Coronary artery (tissue), 2 donors: Measurements from ENCODE around the gene HNRNPU.

Experiments
- DNase-seq: peaks from one replicate; pipeline ENCODE4 v3.0.0-alpha.2; 2017; ENCODE audit warnings: low spot score
- H3K27ac ChIP-seq, 2 donors: fragments of 200-600 bp; sonication (generic); one replicate each; pipeline ENCODE4 v1.5.1; 2016 to 2019
- H3K4me3 ChIP-seq: fragments of 200-600 bp; sonication (generic); 2 replicates; pipeline ENCODE4 v1.5.1; 2016; ENCODE audit warnings: mild to moderate bottlenecking, moderate library complexity
- TF ChIP-seq, protein P1 (sequence below): fragments of 200-600 bp; sonication (generic); IDR thresholded peaks from one replicate; pipeline ENCODE4 v1.5.1; 2019; ENCODE audit warnings: antibody characterized with exemption

HNRNPU gene

DNA sequence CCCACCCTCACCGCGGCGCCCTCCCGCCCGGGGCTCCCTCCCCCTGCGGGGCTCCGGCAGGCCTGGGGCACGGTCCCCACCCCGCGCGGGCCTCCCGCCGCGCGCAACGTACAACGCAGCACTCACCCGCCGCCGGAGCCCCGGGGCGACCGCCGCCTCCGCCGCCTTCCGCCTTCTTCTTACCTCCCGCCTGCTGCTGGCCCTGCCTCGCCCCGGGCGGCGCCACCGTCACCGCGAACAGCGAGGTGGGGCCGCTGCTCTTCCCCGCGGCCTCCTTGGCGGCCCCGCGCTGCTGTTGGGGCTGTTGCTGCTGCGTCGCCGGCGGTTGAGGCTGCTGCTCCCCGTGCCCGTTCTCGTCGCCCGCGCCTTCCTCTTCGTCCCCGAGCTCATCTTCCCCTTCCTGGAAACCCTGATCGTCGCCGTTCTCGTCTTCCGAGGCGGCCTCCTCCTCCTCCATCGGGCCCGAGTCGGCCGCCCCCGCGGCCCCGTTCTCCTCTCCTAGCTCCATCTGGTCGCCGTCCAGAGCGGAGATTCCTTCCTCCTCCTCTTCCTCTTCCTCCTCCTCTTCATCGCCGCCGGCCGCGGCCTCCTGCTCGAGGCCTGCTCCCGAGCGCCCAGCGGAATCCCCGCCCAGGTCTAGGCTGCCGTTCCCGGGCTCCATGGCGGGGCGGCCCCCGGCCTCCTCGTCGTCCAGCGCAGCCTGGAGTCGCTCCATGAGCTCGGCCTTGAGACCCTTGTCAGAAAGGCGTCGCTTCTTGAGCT is 671 bp downstream of the HNRNPU start:
- TF ChIP-seq, protein P1, sequence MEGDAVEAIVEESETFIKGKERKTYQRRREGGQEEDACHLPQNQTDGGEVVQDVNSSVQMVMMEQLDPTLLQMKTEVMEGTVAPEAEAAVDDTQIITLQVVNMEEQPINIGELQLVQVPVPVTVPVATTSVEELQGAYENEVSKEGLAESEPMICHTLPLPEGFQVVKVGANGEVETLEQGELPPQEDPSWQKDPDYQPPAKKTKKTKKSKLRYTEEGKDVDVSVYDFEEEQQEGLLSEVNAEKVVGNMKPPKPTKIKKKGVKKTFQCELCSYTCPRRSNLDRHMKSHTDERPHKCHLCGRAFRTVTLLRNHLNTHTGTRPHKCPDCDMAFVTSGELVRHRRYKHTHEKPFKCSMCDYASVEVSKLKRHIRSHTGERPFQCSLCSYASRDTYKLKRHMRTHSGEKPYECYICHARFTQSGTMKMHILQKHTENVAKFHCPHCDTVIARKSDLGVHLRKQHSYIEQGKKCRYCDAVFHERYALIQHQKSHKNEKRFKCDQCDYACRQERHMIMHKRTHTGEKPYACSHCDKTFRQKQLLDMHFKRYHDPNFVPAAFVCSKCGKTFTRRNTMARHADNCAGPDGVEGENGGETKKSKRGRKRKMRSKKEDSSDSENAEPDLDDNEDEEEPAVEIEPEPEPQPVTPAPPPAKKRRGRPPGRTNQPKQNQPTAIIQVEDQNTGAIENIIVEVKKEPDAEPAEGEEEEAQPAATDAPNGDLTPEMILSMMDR: no peak
- peak; percentile 78 for DNase-seq
- peak overlapping the region; percentile 100 for H3K27ac ChIP-seq

DNA sequence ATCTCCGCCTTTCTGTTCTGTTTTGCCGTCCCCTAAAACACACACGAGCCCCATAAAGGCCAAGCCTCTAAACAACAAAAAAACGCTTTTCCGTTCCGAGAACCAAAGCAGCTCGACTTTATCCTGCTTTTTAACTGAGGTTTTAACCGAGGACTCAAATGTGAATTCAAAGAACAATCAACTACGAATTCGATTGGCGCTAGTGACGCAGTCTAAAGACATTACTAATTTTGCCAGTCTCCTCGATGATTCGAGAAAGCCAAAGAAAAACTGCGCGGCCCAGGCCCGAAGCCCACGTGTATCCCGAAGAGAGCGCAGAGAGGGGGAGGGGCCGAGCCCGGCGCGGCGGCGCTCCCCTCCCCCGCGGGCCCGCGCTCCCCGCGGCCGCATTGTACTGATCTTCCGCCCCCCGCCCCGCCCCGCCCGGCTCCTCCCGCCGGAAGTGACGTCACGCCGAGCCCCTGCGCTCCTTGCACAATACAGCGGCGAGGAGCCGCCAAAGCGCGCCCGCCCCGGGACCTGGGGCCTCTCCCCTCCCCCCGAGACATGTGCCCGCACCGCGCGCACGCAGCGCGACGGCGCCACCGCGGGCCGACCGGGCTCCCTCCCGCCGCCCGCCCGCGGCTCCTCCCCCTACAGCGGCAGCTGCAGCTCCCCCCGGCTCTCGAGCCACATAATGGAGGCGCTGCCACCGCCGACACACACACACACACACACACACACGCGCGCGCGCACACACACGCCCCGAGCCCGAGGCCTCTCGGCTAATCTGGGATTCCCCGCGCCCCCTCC is 1.4 kb downstream of the HNRNPU start:
- DNase-seq: peak; percentile 96
- Histone ChIP-seq H3K27ac (peak overlapping the region; percentile 100), H3K4me3 (peak overlapping the region; percentile 98)
- TF ChIP-seq, protein P1: no peak

More for the DNA sequence above, 671 bp downstream of the HNRNPU start:
- peak overlapping the region; percentile 98 for H3K4me3 ChIP-seq

DNA sequence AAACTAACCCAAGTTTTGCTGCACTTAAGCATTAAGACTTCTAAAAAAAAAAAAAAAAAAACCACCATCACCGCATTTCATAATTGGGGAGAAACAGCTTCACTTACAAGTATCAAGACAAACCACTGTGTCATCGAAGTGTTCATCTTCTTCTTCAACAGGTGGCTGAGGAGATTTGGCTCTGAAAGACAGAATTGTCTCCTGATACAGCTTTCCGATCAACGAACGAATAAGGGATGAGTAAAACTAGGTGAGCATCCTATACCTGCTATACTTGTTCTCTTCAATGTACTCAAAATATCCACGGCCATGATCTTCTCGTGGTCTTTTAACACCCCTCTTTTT is 2.0 kb downstream of the HNRNPU start:
- H3K27ac ChIP-seq: peak overlapping the region; percentile 100
- no peak for DNase-seq
- TF ChIP-seq, protein P1: no peak
- H3K4me3 ChIP-seq: peak overlapping the region; percentile 98

DNA sequence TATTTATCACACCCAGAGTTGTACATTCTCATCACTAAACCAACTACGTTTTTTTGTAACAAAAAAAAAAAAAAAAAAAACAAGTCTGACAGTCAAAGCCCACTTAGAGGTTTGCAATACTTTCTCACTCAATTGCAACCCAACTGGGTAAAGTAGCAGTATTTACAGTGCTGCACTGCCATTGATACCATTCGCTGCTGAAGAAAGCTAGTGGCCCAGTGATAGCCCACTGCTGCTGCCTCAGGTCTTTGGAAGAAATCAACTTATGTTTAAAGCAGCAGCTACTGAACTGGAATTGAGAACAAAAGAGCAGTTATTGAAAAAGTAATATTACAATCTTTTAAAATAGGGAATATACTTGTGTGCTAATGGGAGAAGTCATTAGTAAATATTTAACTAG is 2.7 kb downstream of the HNRNPU start:
- peak overlapping the region; percentile 98 for H3K4me3 ChIP-seq

DNA sequence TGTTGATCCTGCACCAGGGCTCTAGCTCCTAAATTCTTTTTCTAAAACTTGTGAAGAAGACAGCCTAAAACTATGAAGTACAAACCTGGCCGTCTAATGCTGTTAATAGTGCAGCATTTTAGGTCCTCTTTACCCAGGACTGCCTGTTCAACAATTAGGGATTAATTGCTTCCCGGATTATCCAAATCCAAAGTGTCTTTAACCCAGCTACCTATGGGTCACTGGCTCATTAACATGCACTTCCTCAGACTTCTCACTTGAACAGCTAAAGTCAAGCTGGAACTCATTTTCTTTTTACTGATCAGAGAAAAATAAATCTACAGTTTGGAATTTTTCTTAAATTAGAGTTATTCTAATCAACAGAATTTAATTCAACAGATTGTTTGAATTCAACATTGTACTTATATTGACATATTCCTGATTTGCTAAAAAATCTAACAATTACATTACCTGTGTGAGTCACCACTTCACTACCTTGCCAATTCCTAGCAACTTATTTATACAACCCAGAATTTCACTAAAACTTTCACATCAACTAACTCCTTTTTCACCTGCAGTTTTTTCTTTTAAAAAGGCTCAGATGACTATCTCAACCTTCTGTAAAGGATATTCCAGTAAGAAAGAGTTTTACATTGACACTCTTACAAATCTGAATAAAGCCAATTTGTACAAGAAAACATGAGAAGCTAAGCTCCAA is 3.3 kb downstream of the HNRNPU start:
- Histone ChIP-seq H3K4me3 (peak overlapping the region; percentile 98), H3K27ac (no peak overlapping the region)
- no peak for DNase-seq
- TF ChIP-seq, protein P1: no peak

More for the DNA sequence above, 2.7 kb downstream of the HNRNPU start:
- peak overlapping the region in 1 of 2 donors; percentile 100 for H3K27ac ChIP-seq
- no peak for DNase-seq
- TF ChIP-seq, protein P1: no peak

DNA sequence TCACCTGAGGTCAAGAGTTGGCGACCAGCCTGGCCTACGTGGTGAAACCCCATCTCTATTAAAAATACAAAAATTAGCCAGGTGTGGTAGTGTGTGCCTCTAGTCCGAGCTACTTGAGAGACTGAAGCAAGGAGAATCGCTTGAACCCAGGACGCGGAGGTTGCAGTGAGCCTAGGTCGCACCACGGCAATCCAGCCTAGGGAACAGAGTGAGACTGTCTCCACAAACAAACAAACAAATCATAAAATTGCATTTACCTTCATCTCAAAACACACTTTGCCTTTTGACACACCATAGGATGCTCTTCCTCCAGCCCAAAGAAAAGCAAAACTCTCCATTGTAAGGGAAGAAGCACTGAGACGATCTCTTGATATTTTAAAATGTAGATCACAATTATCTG is 4.3 kb downstream of the HNRNPU start:
- Histone ChIP-seq H3K27ac (no peak overlapping the region), H3K4me3 (peak overlapping the region; percentile 98)
- no peak for DNase-seq
- TF ChIP-seq, protein P1: no peak
